ENCODE measurements around the gene GLIS2.

- TF ChIP-seq CTCF (IDR thresholded peaks at IDR 0.05) (no peak), ZFX (IDR thresholded peaks at IDR 0.05; ENCODE audit: borderline replicate concordance) (no peak)
These were observed 8.8 kb downstream of the GLIS2 start for GRCh38 chr16:4324492-4325252.

Data from 22Rv1 (cell line).